ENCODE results near the gene CACNA1B. TPM values are rescaled to one million over a fixed set of nuclear protein-coding genes. Genes with fewer than 3 reads are reported as not detected.
"Not testable (repeated sequence)": the region's sequence is repeated elsewhere in the genome, so short reads cannot be mapped to it uniquely, and the experiment has no call there.

Gene CACNA1B
- total RNA-seq, 1 donor from 2014 or later = under 0.01 TPM

- TF ChIP-seq CTCF (conservative IDR thresholded peaks at IDR 0.05; ENCODE audit: low read depth, low read length) = no peak
- no peak overlapping the region for H3K4me3 ChIP-seq (ENCODE audit: low read depth, low read length)
- DNase-seq (ENCODE audit: low read depth) = no peak
Observed at GRCh38 chr9:138078846-138079245, 201.3 kb downstream of the CACNA1B start.

- no peak overlapping the region for H3K4me3 ChIP-seq (ENCODE audit: low read depth, low read length)
- no peak for TF ChIP-seq CTCF (conservative IDR thresholded peaks at IDR 0.05; ENCODE audit: low read depth, low read length)
- no peak for DNase-seq (ENCODE audit: low read depth)
Observed at GRCh38 chr9:138080979-138081378, 203.4 kb downstream of the CACNA1B start.

- DNase-seq (ENCODE audit: low read depth) = no peak
- no peak overlapping the region for H3K4me3 ChIP-seq (ENCODE audit: low read depth, low read length)
- TF ChIP-seq CTCF (conservative IDR thresholded peaks at IDR 0.05; ENCODE audit: low read depth, low read length) = no peak
Observed at GRCh38 chr9:138082918-138083636, 205.5 kb downstream of the CACNA1B start.

- no peak for TF ChIP-seq CTCF (conservative IDR thresholded peaks at IDR 0.05; ENCODE audit: low read depth, low read length)
- no peak overlapping the region for H3K4me3 ChIP-seq (ENCODE audit: low read depth, low read length)
- no peak for DNase-seq (ENCODE audit: low read depth)
Observed at GRCh38 chr9:138083873-138084272, 206.3 kb downstream of the CACNA1B start.

GRCh38 chr9:138085568-138085967, 208.0 kb downstream of the CACNA1B start:
- no peak for TF ChIP-seq CTCF (conservative IDR thresholded peaks at IDR 0.05; ENCODE audit: low read depth, low read length)
- DNase-seq (ENCODE audit: low read depth) = no peak
- no peak overlapping the region for H3K4me3 ChIP-seq (ENCODE audit: low read depth, low read length)

GRCh38 chr9:138092057-138092456, 214.5 kb downstream of the CACNA1B start:
- not testable (repeated sequence) for DNase-seq (ENCODE audit: low read depth); H3K4me3 ChIP-seq (ENCODE audit: low read depth, low read length)

GRCh38 chr9:138094028-138094427, 216.4 kb downstream of the CACNA1B start:
- no peak for TF ChIP-seq CTCF (conservative IDR thresholded peaks at IDR 0.05; ENCODE audit: low read depth, low read length)
- no peak overlapping the region for H3K4me3 ChIP-seq (ENCODE audit: low read depth, low read length)
- DNase-seq (ENCODE audit: low read depth) = no peak
